HG03097 (cell line): ENCODE data around the gene SCLY.
"Not testable (repeated sequence)": the region's sequence is repeated elsewhere in the genome, so short reads cannot be mapped to it uniquely, and the experiment has no call there.

ENCODE experiments used
- ATAC-seq: cut with Tn5 transposase; IDR thresholded peaks from one replicate; pipeline ENCODE4 v1.9.1; 2021; ENCODE audit not compliant: unreplicated experiment, low FRiP score

SCLY gene

GRCh38 chr2:238106698-238107524 is 46.1 kb downstream of the SCLY start:
- no peak for ATAC-seq

GRCh38 chr2:238107525-238108422 is 47.0 kb downstream of the SCLY start:
- no peak for ATAC-seq

DNA sequence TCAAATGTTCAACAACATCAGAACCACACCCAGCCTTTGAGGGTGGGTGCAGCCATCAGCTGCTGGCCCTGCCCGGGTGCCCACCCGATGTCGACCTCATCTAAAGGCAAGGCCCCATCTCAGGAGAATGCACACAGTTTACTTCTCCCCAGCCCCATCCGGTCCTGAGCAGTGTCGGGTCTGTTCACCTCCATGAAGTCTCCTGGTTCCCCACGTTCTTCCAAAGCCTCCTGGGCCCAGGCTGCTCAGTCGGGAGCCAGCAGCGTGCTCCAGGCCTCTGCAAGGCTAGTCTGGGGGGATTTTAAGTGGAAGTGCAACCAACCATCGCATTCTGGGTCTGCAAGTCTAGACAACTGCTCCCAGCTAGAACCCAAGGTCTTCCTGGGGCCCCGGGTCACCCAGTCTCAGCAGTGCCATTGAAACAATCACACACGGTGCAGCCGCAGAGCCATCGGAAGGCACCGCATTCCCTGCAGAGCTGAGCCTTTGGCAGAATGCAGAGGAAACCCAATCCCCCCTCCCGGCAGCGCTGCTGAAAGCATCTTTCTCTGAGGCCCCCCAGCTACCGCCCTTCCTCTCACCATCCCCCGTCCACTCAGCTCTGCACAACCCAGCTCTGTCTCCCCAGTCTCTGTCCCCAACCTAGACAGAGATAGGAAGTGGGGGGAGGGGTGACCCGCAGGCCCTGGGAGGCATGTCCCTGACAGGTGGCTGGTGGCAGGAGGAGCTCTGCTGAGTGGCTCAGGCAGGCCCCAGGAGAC is 47.8 kb downstream of the SCLY start:
- peak; percentile 80 for ATAC-seq

- no peak for ATAC-seq
Measured at GRCh38 chr2:238113611-238114010, 52.8 kb downstream of the SCLY start.

GRCh38 chr2:238114331-238114841 is 53.6 kb downstream of the SCLY start:
- ATAC-seq = no peak

- ATAC-seq = no peak
Measured at GRCh38 chr2:238114851-238115660, 54.3 kb downstream of the SCLY start.

GRCh38 chr2:238115709-238116108 is 54.9 kb downstream of the SCLY start:
- not testable (repeated sequence) for ATAC-seq

DNA sequence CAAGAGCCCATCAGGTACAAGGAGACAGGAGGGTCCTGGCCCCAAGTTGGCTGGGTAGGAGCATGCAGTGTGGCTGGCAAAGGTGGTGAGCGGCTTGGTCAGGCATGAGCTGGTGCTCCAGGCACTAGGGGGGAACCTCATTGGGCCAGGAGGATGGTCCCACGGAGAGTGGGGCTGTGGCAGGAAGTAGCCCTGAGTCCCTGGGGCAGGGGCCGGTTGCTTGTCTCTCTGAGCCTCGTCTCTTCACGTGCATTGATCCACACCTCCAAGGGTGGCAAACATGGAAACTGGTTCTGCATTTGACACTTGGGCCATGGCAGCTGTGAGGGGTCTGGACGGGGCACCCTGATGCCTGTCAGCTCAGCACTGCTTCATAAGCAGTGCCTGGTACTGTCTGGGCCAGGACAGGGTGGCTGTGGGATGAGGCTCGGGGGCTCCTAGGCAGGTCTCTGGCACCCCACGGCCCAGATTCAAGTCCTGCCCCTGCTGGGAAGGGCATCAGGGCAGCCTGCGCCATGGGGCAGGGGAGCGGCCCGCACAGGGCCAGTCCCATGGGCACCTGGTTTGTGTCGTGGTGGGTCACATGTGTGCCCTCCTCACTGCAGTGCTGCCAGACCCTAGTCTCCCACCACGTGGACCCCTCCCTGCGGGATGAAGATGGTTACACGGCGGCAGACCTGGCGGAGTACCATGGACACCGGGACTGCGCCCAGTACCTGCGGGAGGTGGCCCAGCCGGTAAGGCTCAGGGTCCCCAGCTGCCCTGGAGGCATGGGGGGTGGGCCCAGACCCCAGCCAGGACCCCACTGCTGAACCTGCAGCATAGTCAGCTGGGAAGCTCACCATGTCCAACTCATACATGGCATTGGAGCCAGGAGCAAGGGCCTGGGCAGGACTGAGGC is 55.7 kb downstream of the SCLY start:
- ATAC-seq = no peak

GRCh38 chr2:238117199-238118154 is 56.7 kb downstream of the SCLY start:
- ATAC-seq = no peak

DNA sequence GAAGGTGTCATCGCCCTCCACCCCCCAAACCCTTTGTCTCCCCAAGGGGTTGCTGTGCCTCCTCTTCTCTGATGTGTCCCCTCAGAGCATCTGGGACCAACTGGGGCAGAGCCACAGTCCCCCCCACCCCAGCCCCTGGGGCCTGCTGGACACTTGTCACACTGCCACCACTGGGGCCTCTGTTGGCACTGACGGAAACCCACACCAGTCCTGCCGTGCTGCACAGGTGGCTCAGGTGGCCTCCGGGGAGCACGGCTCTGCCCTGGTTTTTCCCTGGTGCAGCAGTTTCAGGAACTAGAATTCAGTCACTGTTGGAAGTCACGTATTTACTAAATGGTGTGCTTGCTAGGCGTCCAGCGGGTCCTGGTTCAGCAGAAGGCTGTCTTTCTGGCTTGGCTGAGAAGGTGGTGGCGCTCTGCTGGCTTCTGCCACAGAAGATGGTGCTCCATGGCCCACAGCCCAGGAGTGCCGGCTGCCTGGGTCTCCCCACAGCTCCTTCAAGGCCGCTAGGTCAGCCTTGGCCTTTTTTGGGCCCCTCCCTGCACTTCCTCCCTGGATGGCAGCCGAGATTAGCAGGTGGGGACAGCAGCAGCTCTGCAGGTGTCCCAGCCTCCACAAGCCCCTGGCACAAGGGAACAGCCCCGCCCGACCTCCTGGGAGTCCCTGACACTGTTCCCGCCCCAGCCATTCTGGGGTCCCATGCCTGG is 59.1 kb downstream of the SCLY start:
- ATAC-seq = no peak

DNA sequence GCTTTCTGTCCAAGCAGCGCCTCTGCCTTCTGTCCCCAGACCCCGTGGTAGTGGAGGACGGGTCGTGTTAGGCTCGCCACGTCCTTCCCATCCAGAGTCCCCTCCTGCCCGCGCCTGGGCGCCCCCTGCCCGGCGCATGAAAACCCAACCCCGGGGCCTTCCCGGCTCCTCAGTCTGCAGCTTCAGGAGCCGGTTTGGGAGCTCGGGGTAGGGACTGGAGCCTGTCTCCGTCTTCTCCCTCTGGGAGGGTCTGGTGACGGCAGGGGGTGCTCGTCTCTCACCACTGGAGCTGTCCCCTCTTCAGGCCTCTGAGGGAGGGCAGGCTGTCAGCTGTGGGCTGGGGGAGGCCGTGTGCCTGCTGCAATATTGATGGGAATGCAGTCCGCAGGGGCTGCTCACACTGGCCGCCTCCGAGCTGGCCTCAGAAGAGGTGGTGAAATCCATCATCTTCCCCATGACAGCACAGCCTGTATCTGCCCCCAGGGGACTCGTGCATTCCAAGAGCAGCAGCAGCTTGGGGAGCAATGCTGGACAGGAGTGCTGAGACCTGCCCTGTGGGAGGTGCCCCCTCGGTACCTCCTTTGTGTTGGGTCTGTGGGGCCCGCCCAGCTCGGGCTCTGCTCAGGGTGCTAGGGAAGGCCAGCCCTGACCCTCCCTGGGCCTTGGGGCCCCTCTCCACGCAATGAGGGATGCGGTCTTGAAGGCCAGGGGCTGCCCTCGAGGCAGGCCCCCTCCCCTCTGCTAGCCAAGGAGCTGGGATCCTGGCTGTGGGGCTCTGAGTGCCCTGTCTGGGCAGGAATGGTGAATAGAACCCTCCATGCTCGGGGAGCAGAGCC is 59.9 kb downstream of the SCLY start:
- ATAC-seq = no peak

DNA sequence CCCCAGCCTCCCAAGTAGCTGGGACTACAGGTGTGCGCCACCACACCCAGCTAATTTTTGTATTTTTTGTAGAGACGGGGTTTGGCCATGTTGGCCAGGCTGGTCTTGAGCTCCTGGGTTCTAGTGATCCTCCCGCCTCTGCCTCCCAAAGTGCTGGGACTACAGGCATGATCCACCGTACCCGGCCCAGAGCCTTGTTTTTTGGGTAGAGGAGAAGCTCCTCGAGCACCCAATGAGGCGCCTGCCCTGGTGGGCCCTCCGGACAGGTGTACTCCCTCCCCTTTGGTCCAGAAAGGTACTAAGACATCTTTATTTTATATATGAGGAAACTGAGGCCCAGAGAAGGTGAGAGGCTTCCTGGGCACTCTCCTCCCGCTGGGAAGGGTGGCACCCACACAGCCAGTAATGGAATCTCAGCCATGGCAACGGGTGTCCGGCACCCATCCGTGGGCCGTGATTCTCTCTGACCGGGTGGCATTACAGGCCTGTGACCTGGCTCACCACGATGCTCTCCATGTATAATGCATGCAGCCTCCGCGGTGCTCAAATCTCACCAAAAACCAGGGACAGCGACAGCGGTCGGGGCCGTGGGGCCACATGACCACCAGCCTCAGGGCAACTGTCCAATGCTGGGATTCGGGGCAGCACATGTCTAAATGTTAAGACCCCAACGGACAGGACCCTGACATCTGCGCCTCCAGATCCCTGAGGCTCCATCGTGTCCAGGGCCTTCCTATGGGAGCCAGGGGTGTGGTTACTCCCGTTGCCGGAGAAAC is 60.9 kb downstream of the SCLY start:
- ATAC-seq = no peak

DNA sequence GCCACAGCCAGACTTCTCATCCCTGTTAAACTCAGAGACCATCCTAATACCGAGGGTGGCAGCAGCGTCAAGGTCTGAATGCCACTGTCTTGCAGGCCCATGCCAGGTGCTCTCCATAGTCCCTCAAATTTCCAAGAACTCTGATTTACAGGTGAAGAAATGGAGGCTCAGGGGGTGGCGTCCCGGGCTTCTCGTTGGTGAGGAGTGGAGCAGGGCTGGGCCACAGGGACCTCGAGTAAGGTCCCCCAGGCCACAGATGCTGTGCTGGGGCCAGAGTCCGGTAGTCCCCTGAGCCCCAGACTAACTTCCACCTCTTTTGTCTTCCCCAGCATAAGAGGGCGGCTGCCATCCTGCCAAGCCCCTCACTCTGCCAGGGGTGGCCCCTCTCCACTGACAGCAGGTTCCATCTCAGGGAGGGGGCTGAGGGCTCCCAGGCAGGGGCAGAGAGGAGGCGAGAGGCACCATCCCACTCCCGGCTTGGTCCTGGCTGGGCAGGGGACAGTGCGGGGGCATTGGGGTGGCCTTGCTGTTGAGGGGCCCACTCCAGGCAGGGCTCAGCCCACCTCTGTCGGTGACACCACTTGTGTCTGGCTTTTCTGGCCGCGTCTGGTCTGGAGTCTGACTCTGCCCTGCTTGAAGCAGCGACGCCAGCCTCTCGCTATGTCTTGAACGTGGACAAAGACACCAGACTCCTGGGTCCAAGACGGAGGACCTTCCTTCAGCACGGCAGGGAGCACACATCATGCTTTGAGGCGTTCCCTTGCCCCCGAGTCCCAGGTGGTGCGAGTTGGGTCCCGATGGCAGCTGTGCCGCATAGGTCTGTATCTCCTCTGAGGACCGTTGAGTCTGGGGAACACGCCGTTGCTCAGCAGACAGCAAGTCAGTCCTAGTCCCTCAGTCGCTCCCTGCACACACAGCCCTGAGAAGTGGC is 61.8 kb downstream of the SCLY start:
- ATAC-seq = no peak

DNA sequence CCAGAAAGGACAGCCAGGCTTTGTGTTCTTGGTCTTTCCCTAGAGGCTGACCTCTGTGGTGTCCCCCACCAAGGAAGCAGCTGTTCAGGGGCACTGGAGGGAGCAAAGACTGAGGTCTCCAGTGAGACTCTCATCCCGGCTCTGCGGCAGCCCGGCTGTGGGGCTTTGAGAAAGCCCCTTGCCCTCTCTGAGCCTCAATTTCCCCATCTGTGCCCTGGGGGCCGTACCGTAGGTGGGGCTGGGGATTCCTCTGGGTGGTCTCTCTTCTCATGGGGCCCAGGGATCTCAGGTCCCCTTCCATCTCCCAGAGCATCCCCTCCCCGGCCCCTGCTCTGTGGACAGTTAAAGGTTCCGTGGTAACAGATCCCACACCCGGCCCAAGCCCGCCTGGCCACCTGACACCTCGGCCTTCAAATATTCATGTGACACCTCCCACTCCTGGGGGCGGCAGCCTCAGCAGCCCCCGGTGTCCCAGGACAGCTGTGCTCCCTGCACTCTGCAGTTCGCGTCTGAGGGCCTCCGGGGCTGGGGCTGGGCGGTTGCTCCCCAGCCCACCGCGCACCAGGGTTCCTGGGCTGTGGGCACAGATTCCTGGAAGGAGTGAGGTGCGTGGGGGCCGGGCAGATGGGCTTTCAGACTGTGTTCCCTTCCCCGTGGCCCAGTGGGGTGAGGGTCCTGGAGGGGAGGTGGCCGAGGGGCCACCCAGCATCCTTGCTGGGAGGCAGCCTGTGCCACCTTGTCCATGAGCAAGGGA is 62.6 kb downstream of the SCLY start:
- ATAC-seq = no peak
